MM.1S (cell line): ENCODE data around the gene NPIPA2.
"Not testable (repeated sequence)": the region's sequence is repeated elsewhere in the genome, so short reads cannot be mapped to it uniquely, and the experiment has no call there.

Experiments
- DNase-seq: peaks from one replicate; pipeline ENCODE4 v3.0.0-alpha.2; 2015
- H2AFZ ChIP-seq: fragments of 300-600 bp; sonication (generic); 2 replicates; pipeline ENCODE4 v1.6.0; 2016; ENCODE audit warnings: antibody characterized with exemption, low read length
- H3F3A ChIP-seq: fragments of 300-600 bp; sonication (generic); 2 replicates; pipeline ENCODE4 v1.6.1; 2016; ENCODE audit warnings: mild to moderate bottlenecking, antibody characterized with exemption, low read length, moderate library complexity, mixed read lengths; ENCODE audit not compliant: insufficient read depth
- H3K27ac ChIP-seq: fragments of 300-600 bp; sonication (generic); 2 replicates; pipeline ENCODE4 v1.5.1; 2016; ENCODE audit warnings: mild to moderate bottlenecking, low read length
- H3K27me3 ChIP-seq: fragments of 300-600 bp; sonication (generic); replicated peaks from 2 replicates; pipeline ENCODE4 v1.6.0; 2016; ENCODE audit warnings: low read length; ENCODE audit not compliant: insufficient read depth
- H3K36me3 ChIP-seq: fragments of 300-600 bp; sonication (generic); replicated peaks from 2 replicates; pipeline ENCODE4 v1.6.1; 2016; ENCODE audit warnings: mild to moderate bottlenecking, low read length, mixed read lengths; ENCODE audit not compliant: insufficient read depth
- H3K4me1 ChIP-seq: fragments of 300-600 bp; sonication (generic); 2 replicates; pipeline ENCODE4 v1.6.1; 2016; ENCODE audit warnings: low read length, mixed read lengths
- H3K4me2 ChIP-seq: fragments of 300-600 bp; sonication (generic); 2 replicates; pipeline ENCODE4 v1.6.0; 2016; ENCODE audit warnings: low read depth, low read length
- H3K4me3 ChIP-seq: fragments of 300-600 bp; sonication (generic); 2 replicates; pipeline ENCODE4 v1.5.1; 2016; ENCODE audit warnings: low read length, mixed read lengths
- H3K79me2 ChIP-seq: fragments of 300-600 bp; sonication (generic); 2 replicates; pipeline ENCODE4 v1.6.1; 2016; ENCODE audit warnings: mixed run types, low read length, mixed read lengths
- H3K9ac ChIP-seq: fragments of 300-600 bp; sonication (generic); 2 replicates; pipeline ENCODE4 v1.6.1; 2016; ENCODE audit warnings: low read length, mixed read lengths
- H3K9me2 ChIP-seq: fragments of 300-600 bp; sonication (generic); replicated peaks from 2 replicates; pipeline ENCODE4 v1.6.1; 2016; ENCODE audit warnings: mild to moderate bottlenecking, low read length, mixed read lengths; ENCODE audit not compliant: insufficient read depth
- H3K9me3 ChIP-seq: fragments of 300-600 bp; sonication (generic); replicated peaks from 2 replicates; pipeline ENCODE4 v1.6.1; 2016; ENCODE audit warnings: mild to moderate bottlenecking, low read length, mixed read lengths; ENCODE audit not compliant: insufficient read depth
- H4K20me1 ChIP-seq: fragments of 300-600 bp; sonication (generic); 2 replicates; pipeline ENCODE4 v1.6.1; 2016; ENCODE audit warnings: mild to moderate bottlenecking, low read length, moderate library complexity, mixed read lengths; ENCODE audit not compliant: insufficient read depth

NPIPA2 gene

DNA sequence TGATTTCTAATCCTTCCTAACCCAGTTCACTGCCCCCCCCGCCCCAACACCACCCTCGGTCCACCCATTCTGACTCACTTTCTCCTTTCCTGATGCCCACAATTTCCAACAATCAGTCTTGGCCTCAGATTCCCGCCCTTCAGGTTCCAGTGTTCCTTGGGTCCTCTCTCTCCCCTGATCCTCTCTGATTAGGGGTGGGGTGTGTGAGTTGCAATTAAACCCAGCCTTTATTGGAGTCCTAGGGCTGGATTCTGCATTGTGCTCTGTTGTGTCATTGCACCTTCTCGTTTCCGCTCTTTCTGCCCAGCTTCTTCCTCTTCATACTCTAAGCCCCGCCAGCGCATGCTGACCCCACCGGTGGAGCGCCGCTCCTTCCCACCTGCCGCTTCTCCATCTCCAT, 539 bp upstream of the NPIPA2 start:
- H3K27ac ChIP-seq, result not testable (repeated sequence)

GRCh38 chr16:14773654-14774053, 31.3 kb downstream of the NPIPA2 start:
- not testable (repeated sequence) for H3K4me2 ChIP-seq, H3K27ac ChIP-seq, H3K4me1 ChIP-seq, H2AFZ ChIP-seq, H3K36me3 ChIP-seq, H3K27me3 ChIP-seq, H3K79me2 ChIP-seq, H3K9me3 ChIP-seq, H3K9ac ChIP-seq, H3F3A ChIP-seq, DNase-seq, H3K9me2 ChIP-seq, H3K4me3 ChIP-seq, H4K20me1 ChIP-seq

More for the DNA sequence above, 539 bp upstream of the NPIPA2 start:
- DNase-seq, H3F3A ChIP-seq, H2AFZ ChIP-seq, H3K79me2 ChIP-seq, H3K36me3 ChIP-seq, H4K20me1 ChIP-seq, H3K4me3 ChIP-seq, H3K27me3 ChIP-seq, H3K9me3 ChIP-seq, H3K4me1 ChIP-seq, H3K9me2 ChIP-seq, H3K4me2 ChIP-seq, H3K9ac ChIP-seq: not testable (repeated sequence)

DNA sequence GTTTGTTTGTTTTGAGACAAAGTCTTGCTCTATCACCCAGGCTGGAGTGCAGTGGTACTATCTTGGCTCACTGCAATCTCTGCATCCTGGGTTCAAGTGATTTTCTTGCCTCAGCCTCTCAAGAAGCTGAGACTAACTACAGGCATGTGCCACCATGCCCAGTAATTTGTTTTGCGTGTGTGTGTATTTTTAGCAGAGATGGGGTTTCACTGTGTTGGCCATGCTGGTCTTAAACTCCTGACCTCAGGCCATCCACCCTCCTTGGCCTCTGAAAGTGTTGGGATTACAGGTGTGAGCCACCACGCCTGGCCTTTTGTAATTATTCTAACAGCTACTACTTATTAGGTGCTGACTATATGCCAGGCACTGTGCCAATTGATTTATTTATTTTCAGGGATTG, 33.3 kb downstream of the NPIPA2 start:
- H3K27me3 ChIP-seq, H3K4me1 ChIP-seq, H3F3A ChIP-seq, H3K27ac ChIP-seq, H3K9ac ChIP-seq, H3K9me3 ChIP-seq, H3K4me3 ChIP-seq, H3K4me2 ChIP-seq, H3K9me2 ChIP-seq, DNase-seq, H3K79me2 ChIP-seq, H2AFZ ChIP-seq, H4K20me1 ChIP-seq, H3K36me3 ChIP-seq: not testable (repeated sequence)

DNA sequence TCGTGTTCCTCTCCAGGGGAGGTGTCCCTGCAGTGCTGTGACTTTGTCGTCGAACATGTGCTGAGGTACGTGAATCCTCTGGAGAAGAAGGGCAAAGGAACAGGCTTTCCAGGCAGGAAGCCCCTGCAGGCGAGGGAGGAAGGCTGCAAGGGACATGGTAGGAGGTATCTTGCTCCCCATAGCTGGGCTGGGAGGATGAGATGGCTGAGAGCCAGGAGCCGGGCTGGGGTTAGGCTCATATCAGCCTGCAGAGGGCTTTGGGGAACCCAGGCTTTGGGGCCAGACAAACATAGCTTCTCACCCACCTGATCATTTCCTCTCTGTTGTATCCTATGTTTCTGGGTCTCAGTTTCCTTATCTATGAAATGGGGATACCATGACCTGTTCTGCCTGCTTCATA, 34.4 kb downstream of the NPIPA2 start:
- H3K4me3 ChIP-seq, H3F3A ChIP-seq, H3K27ac ChIP-seq, H3K36me3 ChIP-seq, DNase-seq, H3K4me1 ChIP-seq, H3K4me2 ChIP-seq, H3K9ac ChIP-seq, H3K9me3 ChIP-seq, H3K9me2 ChIP-seq, H4K20me1 ChIP-seq, H2AFZ ChIP-seq, H3K79me2 ChIP-seq, H3K27me3 ChIP-seq: not testable (repeated sequence)

DNA sequence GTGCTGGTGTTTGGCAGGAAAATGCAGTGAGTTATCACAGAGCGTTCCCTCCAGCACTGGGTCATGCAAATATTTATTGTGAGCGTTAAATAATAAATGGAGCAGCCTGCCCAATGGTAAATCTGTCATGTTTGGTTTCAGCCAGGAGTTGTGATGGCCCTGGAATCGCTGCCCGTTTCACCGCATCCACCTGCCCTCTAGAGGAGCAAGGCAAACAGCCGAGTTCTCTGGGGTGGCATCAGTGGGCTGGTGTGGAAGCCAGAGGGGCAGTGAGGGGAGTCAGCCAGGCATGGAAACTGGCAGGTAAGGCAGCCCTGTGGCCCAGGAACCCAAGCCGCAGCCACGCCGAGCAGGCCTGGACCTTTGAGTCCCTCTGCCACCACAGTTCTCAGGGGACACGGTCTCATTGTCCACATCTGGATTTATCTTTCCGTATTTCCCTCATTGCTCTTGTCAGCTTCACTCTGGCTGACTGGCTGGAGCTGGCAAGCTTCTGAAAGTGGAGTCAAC, 37.1 kb downstream of the NPIPA2 start:
- H3K9ac ChIP-seq, H4K20me1 ChIP-seq, DNase-seq, H3K4me2 ChIP-seq, H3K79me2 ChIP-seq, H3K27ac ChIP-seq, H3K4me3 ChIP-seq, H3K9me2 ChIP-seq, H3K36me3 ChIP-seq, H3K9me3 ChIP-seq, H3K27me3 ChIP-seq, H3F3A ChIP-seq, H3K4me1 ChIP-seq, H2AFZ ChIP-seq: not testable (repeated sequence)

DNA sequence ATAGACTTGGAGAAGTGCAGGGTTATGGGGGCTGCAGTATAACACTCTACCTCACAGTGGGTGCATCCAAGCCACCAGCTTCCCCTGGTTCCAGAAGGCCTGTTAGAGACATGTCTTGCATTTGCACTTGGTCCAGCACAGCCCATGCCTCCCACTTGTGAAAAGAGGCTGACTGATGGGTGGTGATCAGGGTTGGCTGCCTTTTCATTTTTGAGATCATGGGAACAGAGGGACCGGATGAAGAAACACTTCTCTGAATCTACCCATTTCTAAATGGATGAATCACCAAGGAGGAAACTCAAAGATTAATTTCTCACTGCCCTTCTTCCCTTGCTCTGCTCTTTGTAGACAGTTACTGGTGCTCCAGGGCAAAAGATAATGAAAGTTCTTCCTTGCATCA, 43.8 kb downstream of the NPIPA2 start:
- not testable (repeated sequence) for H3K9me2 ChIP-seq, H3K4me1 ChIP-seq, H2AFZ ChIP-seq, H3F3A ChIP-seq, DNase-seq, H3K79me2 ChIP-seq, H3K27ac ChIP-seq, H3K4me3 ChIP-seq, H3K27me3 ChIP-seq, H3K9ac ChIP-seq, H3K36me3 ChIP-seq, H4K20me1 ChIP-seq, H3K4me2 ChIP-seq, H3K9me3 ChIP-seq

GRCh38 chr16:14789577-14789976, 47.2 kb downstream of the NPIPA2 start:
- H3K9me2 ChIP-seq, H3K27ac ChIP-seq, H4K20me1 ChIP-seq, H3K79me2 ChIP-seq, H3K4me1 ChIP-seq, DNase-seq, H3K9ac ChIP-seq, H3K9me3 ChIP-seq, H3K36me3 ChIP-seq, H2AFZ ChIP-seq, H3K27me3 ChIP-seq, H3F3A ChIP-seq, H3K4me2 ChIP-seq, H3K4me3 ChIP-seq: not testable (repeated sequence)

DNA sequence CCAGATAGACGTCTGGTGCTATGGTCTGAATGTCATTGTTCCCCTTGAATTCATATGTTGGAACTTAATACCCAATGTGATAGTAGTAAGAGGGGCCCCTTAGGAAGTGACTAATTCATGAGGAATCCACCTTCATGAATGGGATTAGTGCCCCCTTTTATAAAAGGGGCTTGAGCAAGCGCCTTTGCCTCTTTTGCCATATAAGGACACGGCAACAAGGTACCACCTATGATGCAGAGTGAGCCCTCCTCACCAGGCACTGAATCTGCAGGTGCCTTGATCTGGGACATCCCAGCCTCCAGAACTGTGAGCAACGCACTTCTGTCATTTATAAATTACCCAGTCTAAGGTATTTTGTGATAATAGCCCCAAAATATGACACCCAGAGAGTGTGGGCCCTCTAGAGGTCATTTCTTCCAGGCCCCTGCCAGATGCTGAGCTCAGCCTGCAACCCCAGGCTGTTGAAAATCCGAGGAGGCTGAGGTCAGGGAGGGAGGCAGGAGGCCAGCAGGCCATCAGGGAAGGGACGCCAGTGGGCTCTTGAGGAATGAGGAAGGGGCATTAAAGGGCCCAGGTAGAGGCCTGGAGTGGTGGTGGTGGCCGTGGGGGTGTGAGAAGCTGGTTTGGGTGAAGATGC, 48.1 kb downstream of the NPIPA2 start:
- H3K9ac ChIP-seq, H3K4me1 ChIP-seq, H3K36me3 ChIP-seq, H3F3A ChIP-seq, DNase-seq, H3K9me2 ChIP-seq, H4K20me1 ChIP-seq, H2AFZ ChIP-seq, H3K9me3 ChIP-seq, H3K79me2 ChIP-seq, H3K27ac ChIP-seq, H3K27me3 ChIP-seq, H3K4me2 ChIP-seq, H3K4me3 ChIP-seq: not testable (repeated sequence)
